ENCODE measurements around the gene AQP6.
A peak's percentile ranks its signal among the peaks of the same experiment; 100 is the strongest.
"Not testable (repeated sequence)": the region's sequence is repeated elsewhere in the genome, so short reads cannot be mapped to it uniquely, and the experiment has no call there.

AQP6 gene

DNA sequence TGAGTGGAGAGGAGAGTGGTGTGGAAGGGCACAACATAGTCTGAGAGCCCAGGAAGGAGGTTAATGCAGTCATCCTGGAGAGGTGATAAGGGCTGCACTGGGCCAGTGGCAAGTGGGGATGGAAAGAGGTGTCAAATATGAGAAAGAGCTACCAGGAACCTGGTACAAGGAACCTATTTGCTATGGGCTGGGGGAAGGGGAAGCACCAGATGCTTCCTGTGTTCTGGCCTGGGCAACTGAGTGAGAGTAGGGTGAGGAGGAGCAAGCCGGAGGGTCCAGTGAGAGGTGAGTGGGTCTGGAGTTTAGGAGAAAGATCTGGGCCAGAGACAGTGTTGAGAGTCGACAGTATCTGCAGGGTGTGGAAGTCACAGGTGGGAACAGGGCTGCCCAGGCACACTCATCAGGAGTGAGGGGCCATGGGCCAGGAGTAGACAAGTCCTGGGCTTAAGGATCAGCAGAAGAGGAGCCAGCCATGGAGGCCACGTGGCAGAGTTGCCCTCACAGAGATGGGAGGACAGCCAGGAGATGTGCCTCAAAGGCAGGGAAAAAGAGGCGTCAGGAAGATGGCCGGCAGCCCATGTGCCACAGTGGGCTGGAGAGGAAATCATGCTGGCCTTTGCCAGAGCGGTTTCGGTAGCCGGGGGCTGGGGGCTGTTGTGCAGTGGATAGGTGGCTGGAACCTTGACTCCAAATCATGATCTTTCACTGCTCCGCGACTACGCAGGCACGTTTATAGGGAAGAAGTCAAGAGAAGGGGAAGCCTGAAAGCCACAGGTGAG is 2.9 kb upstream of the AQP6 start:
- DNase-seq (ENCODE audit: low read depth): no peak

DNA sequence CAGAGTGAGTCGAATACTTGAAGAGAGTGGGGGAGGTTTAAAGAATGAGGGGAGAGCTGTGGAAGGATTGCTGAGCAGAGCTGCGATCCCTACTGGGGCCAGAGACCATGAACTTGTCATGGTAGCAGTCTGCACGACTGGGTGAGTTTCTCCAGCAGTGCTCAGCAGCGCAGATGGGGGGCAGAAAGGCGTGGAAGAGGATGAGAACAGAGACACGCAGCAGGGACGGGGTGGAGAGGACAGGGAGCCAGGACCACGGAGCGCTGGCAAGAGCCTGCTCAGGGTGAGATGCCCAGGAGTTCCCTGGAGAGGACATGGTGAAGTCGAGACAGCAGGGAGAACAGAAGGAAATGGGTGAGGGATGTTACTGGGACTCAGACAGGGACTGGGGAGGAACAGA is 2.1 kb upstream of the AQP6 start:
- no peak for DNase-seq (ENCODE audit: low read depth)

DNA sequence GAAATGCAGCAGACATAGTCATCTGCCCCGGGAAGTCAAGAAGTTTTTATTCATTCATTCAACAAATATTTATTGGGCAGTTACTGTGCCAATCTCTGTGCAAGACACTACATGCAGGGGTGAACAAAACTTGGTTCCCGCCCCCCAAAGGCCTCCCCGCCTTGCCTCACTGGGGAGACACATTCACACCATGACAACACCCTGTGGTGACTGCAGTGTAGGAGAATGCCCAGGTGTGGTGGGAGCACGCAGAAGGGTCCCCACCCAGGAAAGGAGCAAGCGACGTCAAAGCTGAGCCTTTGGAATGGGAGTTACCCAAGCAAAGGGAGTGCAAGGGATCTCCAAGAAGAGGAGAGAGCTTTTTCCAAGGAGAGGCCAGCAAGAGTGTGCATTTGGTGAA is 1.6 kb upstream of the AQP6 start:
- no peak for DNase-seq (ENCODE audit: low read depth)

DNA sequence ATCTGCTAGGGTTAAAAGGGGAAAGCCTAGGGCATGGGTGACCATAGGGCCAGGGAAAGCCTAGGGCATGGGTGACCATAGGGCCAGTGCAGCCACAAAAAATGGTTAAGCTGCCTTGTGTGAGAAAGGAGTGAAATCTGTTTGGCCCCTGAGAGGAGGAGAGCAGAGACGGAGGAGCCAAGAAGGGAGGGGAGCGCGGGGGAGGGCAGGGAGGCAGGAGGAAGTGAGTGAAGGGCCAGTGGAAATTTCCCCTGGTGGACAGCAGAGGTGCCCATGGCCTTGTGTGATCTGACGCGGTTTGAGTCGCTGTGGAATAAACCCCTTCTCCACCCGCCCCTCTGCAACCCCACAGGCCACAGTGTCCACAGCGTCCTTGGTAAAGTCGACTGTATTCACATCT is 618 bp upstream of the AQP6 start:
- no peak for DNase-seq (ENCODE audit: low read depth)

GRCh38 chr12:49973361-49973830 is 649 bp downstream of the AQP6 start:
- DNase-seq (ENCODE audit: low read depth): no peak

- peak; percentile 41 for DNase-seq (ENCODE audit: low read depth)
Observed at GRCh38 chr12:49974231-49974675, 1.5 kb downstream of the AQP6 start.

DNA sequence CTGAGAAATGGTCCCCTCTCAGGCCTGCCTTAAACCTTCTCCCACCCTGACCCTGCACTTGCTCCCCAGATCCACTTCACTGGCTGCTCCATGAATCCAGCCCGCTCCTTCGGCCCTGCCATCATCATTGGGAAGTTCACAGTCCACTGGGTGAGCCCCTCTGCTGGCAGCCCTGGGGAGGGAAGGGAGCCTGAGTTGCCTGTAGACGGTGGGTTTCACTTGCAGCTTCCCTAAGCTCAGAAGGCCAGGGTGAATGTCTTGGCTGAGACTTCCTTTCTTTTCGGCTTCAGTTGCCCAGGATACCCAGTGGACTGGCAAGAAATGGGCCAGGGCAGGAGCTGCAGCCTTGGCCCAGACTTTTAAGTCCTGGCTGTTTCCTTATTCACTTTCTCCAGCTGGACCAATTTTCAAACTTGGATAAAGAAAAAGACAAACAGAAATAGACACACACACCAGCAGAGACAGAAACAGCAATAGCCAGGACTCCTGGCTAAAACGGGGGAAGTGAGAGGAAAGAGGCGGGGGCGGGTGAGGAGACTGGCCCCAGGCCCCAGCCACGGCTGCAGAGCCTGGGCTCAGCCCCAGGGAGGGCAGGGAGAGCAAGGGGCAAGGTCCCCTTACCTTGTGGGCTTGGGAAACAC is 2.0 kb downstream of the AQP6 start:
- no peak for DNase-seq (ENCODE audit: low read depth)

DNA sequence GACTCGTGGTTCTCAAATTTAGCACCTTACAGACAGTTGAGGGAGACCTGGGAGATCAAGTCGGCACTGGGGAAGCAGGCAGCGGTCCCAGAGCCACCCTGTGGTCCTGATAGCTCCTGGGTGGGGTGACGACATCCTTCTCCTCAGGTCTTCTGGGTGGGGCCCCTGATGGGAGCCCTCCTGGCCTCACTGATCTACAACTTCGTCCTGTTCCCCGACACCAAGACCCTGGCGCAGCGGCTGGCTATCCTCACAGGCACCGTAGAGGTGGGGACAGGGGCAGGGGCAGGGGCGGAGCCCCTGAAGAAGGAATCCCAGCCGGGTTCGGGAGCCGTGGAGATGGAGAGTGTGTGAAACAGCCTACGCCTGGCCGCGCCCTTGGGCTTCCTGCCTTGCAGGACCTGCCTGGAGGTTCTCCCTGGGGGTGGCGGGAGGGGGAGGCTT is 2.6 kb downstream of the AQP6 start:
- DNase-seq (ENCODE audit: low read depth): no peak

GRCh38 chr12:49976557-49976956 is 3.8 kb downstream of the AQP6 start:
- DNase-seq (ENCODE audit: low read depth): no peak

DNA sequence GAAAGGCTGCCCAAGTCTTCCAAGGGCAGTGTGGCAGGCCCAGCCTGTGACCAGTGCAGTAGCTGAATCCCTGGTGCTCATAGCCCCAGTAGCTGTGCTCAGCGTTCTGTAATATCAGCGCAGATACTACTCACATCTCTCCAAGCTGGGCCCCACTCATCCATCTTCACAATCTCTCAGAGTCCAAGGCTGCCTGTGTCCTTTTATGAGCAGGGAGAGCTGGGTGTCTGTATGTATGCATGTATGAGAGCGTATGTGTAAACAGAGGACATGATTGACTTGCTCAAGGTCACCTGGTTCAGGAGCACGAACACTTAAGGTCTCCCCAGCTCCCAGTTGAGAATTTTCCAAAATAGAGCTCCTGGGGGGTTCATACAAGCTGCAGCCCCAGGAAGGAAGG is 5.4 kb downstream of the AQP6 start:
- DNase-seq (ENCODE audit: low read depth): no peak

DNA sequence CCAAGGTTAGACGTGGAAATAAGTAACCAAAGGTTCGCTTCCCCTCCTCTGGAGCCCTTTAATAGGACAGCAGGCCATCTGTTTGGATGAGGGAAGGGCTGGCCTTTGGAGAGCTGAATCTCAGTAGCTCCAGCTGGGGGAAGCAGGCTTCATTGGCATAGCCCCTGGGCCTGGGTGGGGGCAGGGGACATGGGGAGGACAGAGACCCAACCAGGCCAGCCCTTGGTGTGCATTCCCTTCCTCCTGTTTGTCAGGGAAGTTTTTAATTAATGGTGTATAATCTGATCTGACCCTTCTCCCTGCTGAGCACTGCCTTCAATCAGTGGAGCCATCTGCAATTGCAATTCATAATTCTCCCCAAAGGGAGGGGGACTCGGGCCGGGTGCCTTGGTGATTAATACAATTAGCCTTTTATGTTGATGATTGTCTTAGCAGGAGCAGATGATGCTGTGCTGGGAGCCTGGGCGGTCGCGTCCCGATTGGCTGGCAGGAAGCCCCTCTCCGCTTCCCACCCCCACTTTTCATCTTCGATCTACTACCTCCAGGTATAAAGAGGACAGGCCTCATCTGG is 6.4 kb downstream of the AQP6 start:
- DNase-seq (ENCODE audit: low read depth): no peak

GRCh38 chr12:49979791-49980190 is 7.0 kb downstream of the AQP6 start:
- DNase-seq (ENCODE audit: low read depth): no peak

DNA sequence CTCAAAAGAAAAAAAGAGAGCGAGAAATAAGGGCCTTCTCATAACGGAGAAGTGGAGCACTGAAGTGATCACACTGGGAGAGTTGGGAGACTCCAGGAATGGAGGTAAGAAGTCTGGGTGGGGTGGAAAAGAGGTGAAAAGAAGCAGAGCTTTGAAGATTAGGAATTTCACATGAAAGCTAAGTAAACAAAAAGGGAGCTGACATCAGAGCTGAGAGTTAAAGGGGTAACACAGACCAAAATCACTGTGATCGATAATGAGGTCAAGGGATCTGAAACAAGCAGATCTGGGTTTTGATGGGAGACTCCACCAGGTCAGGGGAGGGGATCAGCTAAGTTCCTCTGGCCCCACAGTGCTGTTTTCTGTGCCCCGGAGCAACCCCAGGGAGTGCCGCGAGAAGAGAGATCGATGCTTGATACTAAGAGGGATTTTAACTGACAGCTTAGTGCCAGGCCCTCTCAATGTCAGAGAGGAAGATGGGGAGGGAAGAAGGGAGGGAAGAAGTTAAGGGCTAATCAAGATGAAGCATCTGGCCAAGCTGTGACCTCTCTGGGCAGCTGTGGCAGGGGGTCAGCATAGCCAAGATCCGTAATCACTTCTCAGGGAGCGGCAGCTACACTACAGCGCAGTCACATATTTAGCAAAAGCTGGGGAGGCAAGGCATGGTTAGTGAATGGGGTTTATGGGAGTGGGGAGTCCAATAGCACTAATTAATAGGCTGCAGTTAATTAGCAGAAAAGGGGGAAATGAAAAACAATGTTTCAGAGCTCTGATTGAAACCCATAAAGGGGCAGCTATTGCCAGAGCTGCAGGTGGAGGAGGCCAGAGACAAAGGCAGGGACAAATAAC is 8.0 kb downstream of the AQP6 start:
- DNase-seq (ENCODE audit: low read depth): no peak

DNA sequence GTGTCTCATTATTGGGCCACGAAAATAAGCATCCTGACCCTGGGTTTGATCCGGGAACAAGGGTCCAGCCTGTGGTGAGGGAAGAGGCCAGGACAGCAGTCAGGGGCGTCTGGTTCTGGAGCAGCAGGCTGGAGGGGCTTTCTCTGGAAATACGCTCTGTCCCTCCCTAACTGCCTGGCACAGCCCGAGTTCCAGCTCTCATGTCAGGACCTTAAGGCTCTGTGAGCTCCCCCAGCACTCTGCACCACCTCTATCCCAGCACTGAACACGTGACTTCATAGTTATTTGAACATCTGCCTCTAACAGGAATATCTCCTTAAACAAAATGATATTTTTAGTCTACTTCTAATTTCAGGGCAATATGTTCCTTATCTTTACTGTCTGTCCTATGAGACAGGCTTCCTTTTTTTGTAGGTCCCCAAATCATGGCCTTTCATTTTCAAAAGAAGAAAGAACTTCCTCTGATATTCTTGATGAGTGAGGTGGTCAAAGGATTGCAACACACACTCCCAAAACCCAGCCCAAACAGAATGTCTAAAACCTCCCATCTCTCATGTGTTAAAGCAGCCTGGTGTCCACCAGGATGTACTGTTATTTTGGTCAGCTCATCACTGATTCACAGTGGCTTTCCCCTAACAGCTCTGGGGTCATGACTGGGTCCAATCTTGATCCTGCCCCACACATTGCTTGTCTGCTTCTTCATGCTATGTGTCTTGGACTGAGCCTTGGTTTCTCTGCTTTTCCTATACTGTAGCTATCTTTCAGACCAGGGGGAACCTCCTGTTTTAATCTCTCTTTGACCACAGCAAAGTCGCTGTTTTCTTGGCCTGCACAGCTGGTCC is 9.7 kb downstream of the AQP6 start:
- DNase-seq (ENCODE audit: low read depth): no peak

GRCh38 chr12:49983892-49984291 is 11.1 kb downstream of the AQP6 start:
- peak; percentile 56 for DNase-seq (ENCODE audit: low read depth)

- DNase-seq (ENCODE audit: low read depth): no peak
Observed at GRCh38 chr12:49984476-49985359, 12.0 kb downstream of the AQP6 start.

GRCh38 chr12:49985981-49986380 is 13.2 kb downstream of the AQP6 start:
- DNase-seq (ENCODE audit: low read depth): no peak

GRCh38 chr12:49986476-49986875 is 13.7 kb downstream of the AQP6 start:
- not testable (repeated sequence) for DNase-seq (ENCODE audit: low read depth)

GRCh38 chr12:49987625-49988303 is 15.0 kb downstream of the AQP6 start:
- DNase-seq (ENCODE audit: low read depth): no peak

DNA sequence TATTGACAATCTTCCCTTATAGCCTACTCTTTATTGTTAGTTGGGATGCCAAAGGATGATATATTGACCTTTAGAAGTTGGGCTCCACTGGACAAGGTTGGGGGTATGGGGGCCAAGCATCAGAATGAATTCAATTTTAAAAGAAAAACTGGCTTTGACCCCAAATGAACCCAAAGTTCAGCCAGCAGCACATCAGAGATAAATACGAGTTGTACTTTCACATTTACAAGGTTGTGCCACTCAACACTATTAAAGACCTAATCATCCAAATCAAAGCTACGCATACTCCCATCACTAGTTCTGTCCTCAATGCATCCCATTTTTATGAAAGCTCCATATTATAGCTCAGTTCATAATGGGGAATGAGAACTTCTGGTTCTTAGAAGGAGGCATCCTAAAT is 16.7 kb downstream of the AQP6 start:
- not testable (repeated sequence) for DNase-seq (ENCODE audit: low read depth)

All from GM04504 (cell line).